BLaER1 (cell line): ENCODE data around the gene HHAT.

Experiments
- H3K27ac ChIP-seq: shearing (Covaris generic); formaldehyde crosslinking; 2 replicates; pipeline ENCODE4 v1.8.1; 2022
- H3K27me3 ChIP-seq: shearing (Covaris generic); formaldehyde crosslinking; 2 replicates; pipeline ENCODE4 v1.8.1; 2022
- H3K36me3 ChIP-seq: shearing (Covaris generic); formaldehyde crosslinking; 2 replicates; pipeline ENCODE4 v1.8.1; 2022
- H3K4me1 ChIP-seq: shearing (Covaris generic); formaldehyde crosslinking; 2 replicates; pipeline ENCODE4 v1.8.1; 2022
- H3K4me2 ChIP-seq: shearing (Covaris generic); formaldehyde crosslinking; 2 replicates; pipeline ENCODE4 v1.8.1; 2022
- H3K4me3 ChIP-seq: shearing (Covaris generic); formaldehyde crosslinking; 2 replicates; pipeline ENCODE4 v1.8.1; 2022
- H3K9ac ChIP-seq: shearing (Covaris generic); formaldehyde crosslinking; 2 replicates; pipeline ENCODE4 v1.8.1; 2022
- H3K9me3 ChIP-seq: shearing (Covaris generic); formaldehyde crosslinking; 2 replicates; pipeline ENCODE4 v1.8.1; 2022
- H4K20me1 ChIP-seq: shearing (Covaris generic); formaldehyde crosslinking; 2 replicates; pipeline ENCODE4 v1.8.1; 2022
- Cebpa-rat ChIP-seq: shearing (Covaris generic); IDR thresholded peaks from 2 replicates; pipeline ENCODE4 v1.8.1; 2022

Gene HHAT

DNA sequence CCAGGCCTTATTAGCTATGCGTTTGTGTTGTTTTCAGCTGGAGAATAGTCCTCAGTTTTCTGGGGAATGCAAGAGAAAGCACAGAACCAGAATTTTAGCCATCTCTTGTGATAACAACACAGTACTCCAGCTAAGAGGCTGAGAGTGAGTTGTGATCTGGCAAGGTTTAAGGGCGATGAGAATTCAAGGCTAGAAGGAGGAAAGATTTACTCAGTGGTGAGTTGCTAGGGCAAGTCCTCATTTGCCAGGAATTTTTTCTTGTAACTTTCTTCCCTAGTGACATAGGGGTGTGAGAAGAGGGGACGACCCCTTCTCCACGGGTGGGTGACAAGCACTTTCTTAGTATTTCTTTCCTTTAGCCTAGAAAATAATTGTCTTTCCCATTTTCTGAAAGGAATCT, 53.2 kb downstream of the HHAT start:
- no peak overlapping the region for H3K9ac ChIP-seq
- no peaks in the 10 kb centered on the region for H3K4me1 ChIP-seq
- H3K36me3 ChIP-seq, result no peaks in the 10 kb centered on the region
- no peak overlapping the region for H3K4me2 ChIP-seq
- H3K27ac ChIP-seq, result no peak overlapping the region
- H3K4me3 ChIP-seq, result no peak overlapping the region
- H3K27me3 ChIP-seq, result no peaks in the 10 kb centered on the region
- H4K20me1 ChIP-seq, result no peaks in the 10 kb centered on the region
- H3K9me3 ChIP-seq, result no peaks in the 10 kb centered on the region
- no peak for TF ChIP-seq Cebpa-rat

- H3K36me3 ChIP-seq, result no peaks in the 10 kb centered on the region
- H3K27ac ChIP-seq, result no peak overlapping the region
Measured at GRCh38 chr1:210384625-210385024, 55.9 kb downstream of the HHAT start.

DNA sequence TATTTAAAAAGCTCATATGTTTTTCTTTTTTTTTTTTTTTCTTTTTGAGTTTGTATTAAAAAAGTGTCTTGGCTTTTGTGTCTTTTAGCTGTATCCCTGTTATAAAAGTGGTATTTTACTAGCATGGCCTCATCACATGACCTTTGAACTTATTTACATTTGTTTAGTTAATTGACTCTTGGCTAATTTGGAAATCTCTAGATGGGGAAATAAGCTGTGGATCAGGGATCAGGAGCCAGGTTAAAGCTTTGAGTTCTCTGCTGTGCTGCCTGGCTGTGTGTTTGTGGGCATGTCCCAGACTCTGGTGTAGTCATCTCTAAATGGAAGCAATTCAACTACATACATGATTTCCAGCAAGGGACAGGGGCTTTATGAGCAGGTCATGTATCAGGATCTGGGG, 56.5 kb downstream of the HHAT start:
- Histone ChIP-seq H3K36me3 (no peaks in the 10 kb centered on the region), H3K4me1 (no peaks in the 10 kb centered on the region), H4K20me1 (no peaks in the 10 kb centered on the region), H3K9ac (no peak overlapping the region), H3K4me3 (no peak overlapping the region), H3K9me3 (no peaks in the 10 kb centered on the region), H3K4me2 (no peak overlapping the region), H3K27ac (no peak overlapping the region), H3K27me3 (no peaks in the 10 kb centered on the region)
- TF ChIP-seq Cebpa-rat, result no peak

More at GRCh38 chr1:210384625-210385024, 55.9 kb downstream of the HHAT start:
- no peaks in the 10 kb centered on the region for H3K4me1 ChIP-seq
- no peaks in the 10 kb centered on the region for H4K20me1 ChIP-seq
- no peak overlapping the region for H3K4me2 ChIP-seq
- no peak overlapping the region for H3K9ac ChIP-seq
- no peaks in the 10 kb centered on the region for H3K9me3 ChIP-seq
- no peaks in the 10 kb centered on the region for H3K27me3 ChIP-seq
- no peak overlapping the region for H3K4me3 ChIP-seq
- no peak for TF ChIP-seq Cebpa-rat

DNA sequence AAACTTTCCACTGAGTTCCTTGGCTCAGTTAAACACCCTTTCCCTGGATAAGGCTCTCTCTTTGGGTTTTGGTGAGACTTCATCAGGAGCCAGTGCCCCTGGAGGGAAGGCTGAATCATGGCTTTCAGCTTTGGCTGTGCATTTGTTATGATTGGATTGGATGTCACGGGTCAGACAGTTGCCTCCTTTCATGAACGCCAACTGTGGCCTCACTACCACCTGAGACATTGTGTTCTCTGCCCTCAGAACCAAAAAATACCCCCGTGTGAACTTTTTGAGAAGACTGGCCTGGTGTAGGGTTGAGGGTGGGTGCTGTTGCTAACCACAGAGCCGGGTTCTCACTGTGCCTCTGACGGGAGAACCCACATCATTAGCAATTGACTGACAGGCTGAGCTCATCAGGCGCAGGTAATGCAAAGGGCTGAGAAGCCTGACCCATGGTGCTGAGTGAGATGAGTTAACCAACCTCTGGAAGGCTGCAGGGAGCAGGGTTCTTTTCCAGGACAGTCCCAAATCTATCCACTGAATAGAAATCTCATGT, 65.6 kb downstream of the HHAT start:
- H3K27ac ChIP-seq, result no peak overlapping the region

DNA sequence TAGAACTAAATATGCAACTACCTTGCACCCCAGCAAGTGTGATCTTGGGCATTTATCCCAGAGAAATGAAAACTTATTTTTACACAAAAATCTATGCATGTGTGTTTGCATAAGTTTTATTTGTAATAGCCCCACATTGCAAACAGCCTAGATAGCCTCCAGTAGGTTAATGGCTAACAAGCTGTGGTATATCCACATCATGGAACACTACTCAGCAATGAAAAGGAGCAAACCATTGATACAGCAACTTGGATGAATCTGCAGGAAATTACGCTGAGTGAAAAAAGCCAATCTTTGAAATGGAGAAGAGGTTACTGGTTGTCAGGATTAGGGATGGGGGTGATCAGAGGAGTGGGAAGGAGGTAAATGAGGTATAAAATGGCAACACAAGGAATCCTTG, 67.8 kb downstream of the HHAT start:
- H4K20me1 ChIP-seq, result no peaks in the 10 kb centered on the region
- no peak overlapping the region for H3K9ac ChIP-seq
- peaks cover 9% of the 10 kb centered on the region; the same call in 1 of the 2 replicates for H3K36me3 ChIP-seq
- H3K4me2 ChIP-seq, result no peak overlapping the region
- TF ChIP-seq Cebpa-rat, result no peak
- H3K27ac ChIP-seq, result no peak overlapping the region
- peaks cover 5% of the 10 kb centered on the region; the same call in 1 of the 2 replicates for H3K9me3 ChIP-seq
- H3K4me3 ChIP-seq, result no peak overlapping the region
- no peaks in the 10 kb centered on the region for H3K4me1 ChIP-seq
- H3K27me3 ChIP-seq, result no peaks in the 10 kb centered on the region

More for the DNA sequence above, 65.6 kb downstream of the HHAT start:
- Histone ChIP-seq H3K36me3 (0 out of 2 replicates have a peak, but pooled peaks cover 9% of the 10 kb centered on the region), H3K9ac (no peak overlapping the region), H3K4me2 (no peak overlapping the region), H3K27me3 (no peaks in the 10 kb centered on the region), H4K20me1 (no peaks in the 10 kb centered on the region), H3K9me3 (peaks cover 5% of the 10 kb centered on the region; the same call in 1 of the 2 replicates), H3K4me1 (no peaks in the 10 kb centered on the region), H3K4me3 (no peak overlapping the region)
- no peak for TF ChIP-seq Cebpa-rat

GRCh38 chr1:210397252-210397651, 68.5 kb downstream of the HHAT start:
- Histone ChIP-seq H3K9me3 (peaks cover 5% of the 10 kb centered on the region; the same call in 1 of the 2 replicates), H3K4me3 (no peak overlapping the region), H3K36me3 (peaks cover 9% of the 10 kb centered on the region; the same call in 1 of the 2 replicates), H4K20me1 (no peaks in the 10 kb centered on the region), H3K4me1 (no peaks in the 10 kb centered on the region), H3K9ac (no peak overlapping the region), H3K4me2 (no peak overlapping the region), H3K27me3 (no peaks in the 10 kb centered on the region), H3K27ac (no peak overlapping the region)
- TF ChIP-seq Cebpa-rat, result no peak

GRCh38 chr1:210397681-210398080, 69.0 kb downstream of the HHAT start:
- no peak overlapping the region for H3K9ac ChIP-seq
- H3K9me3 ChIP-seq, result peaks cover 5% of the 10 kb centered on the region; the same call in 1 of the 2 replicates
- H3K27ac ChIP-seq, result no peak overlapping the region
- no peak overlapping the region for H3K4me2 ChIP-seq
- H3K4me1 ChIP-seq, result no peaks in the 10 kb centered on the region
- H3K36me3 ChIP-seq, result peaks cover 9% of the 10 kb centered on the region; the same call in 1 of the 2 replicates
- TF ChIP-seq Cebpa-rat, result no peak
- H4K20me1 ChIP-seq, result no peaks in the 10 kb centered on the region
- no peak overlapping the region for H3K4me3 ChIP-seq
- H3K27me3 ChIP-seq, result no peaks in the 10 kb centered on the region

GRCh38 chr1:210398466-210398865, 69.8 kb downstream of the HHAT start:
- no peak overlapping the region for H3K27ac ChIP-seq
- H3K4me3 ChIP-seq, result no peak overlapping the region
- no peak overlapping the region for H3K4me2 ChIP-seq
- no peaks in the 10 kb centered on the region for H3K27me3 ChIP-seq
- H4K20me1 ChIP-seq, result no peaks in the 10 kb centered on the region
- no peak for TF ChIP-seq Cebpa-rat
- peaks cover 5% of the 10 kb centered on the region; the same call in 1 of the 2 replicates for H3K9me3 ChIP-seq
- no peaks in the 10 kb centered on the region for H3K4me1 ChIP-seq
- no peak overlapping the region for H3K9ac ChIP-seq
- H3K36me3 ChIP-seq, result peaks cover 9% of the 10 kb centered on the region; the same call in 1 of the 2 replicates

DNA sequence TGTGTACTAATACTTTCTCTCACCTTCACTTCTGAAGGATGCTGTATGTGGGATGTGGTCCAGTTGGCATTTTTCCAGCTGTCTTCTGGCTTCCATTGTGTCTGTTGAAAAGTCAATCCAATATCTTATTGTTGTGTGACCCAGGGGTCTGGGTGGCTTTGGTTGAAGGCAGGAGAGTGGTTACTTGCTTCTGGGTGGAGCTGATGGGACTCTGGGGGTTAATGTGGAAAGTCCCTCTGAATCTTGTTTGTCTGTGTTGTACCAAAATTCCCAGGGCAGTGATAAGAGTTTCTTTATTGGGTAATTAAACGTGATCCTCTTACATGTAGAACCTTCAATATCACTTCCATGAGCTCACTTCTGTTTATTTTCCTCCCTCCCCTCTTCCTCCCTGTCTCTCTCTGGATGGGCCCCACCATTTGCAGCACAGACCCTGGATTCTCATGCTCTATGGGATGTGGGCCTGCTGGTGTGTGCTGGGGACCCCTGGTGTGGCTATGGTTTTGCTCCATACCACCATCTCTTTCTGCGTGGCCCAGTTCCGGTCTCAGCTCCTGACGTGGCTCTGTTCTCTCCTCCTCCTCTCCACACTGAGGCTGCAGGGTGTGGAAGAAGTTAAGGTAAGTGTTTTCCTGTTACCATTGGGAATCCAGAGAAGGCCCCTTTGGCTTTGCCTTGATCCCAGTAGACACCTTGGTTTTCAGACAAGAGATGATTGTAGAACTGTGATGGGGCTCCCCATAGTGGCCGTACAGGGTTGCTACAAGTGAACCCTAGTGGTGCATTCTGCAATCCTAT, 71.5 kb downstream of the HHAT start:
- no peak overlapping the region for H3K4me2 ChIP-seq
- H3K9me3 ChIP-seq, result peaks cover 5% of the 10 kb centered on the region; the same call in 1 of the 2 replicates
- H3K4me1 ChIP-seq, result no peaks in the 10 kb centered on the region
- no peak overlapping the region for H3K27ac ChIP-seq
- H3K9ac ChIP-seq, result no peak overlapping the region
- H3K27me3 ChIP-seq, result no peaks in the 10 kb centered on the region
- H4K20me1 ChIP-seq, result no peaks in the 10 kb centered on the region
- H3K4me3 ChIP-seq, result no peak overlapping the region
- TF ChIP-seq Cebpa-rat, result no peak
- peaks cover 8% of the 10 kb centered on the region; the same call in 1 of the 2 replicates for H3K36me3 ChIP-seq

GRCh38 chr1:210402560-210402959, 73.9 kb downstream of the HHAT start:
- TF ChIP-seq Cebpa-rat, result no peak
- no peak overlapping the region for H3K27ac ChIP-seq
- no peaks in the 10 kb centered on the region for H3K27me3 ChIP-seq
- no peak overlapping the region for H3K9ac ChIP-seq
- H3K4me2 ChIP-seq, result no peak overlapping the region
- no peaks in the 10 kb centered on the region for H3K4me1 ChIP-seq
- no peak overlapping the region for H3K4me3 ChIP-seq
- H3K36me3 ChIP-seq, result no peaks in the 10 kb centered on the region; the same call in 1 of the 2 replicates
- no peaks in the 10 kb centered on the region for H4K20me1 ChIP-seq
- H3K9me3 ChIP-seq, result no peaks in the 10 kb centered on the region
